CD14-positive monocyte (primary cell): ENCODE measurements around the gene C19orf67. TPM values are rescaled to one million over a fixed set of nuclear protein-coding genes. Genes with fewer than 3 reads are reported as not detected.

Experiments used
- DNase-seq, 3 donors: peaks; one replicate each; pipeline ENCODE4 v3.0.0-alpha.2; 2011 to 2022
- H2AFZ ChIP-seq: 2 replicates; pipeline ENCODE4 v1.6.0; 2012; ENCODE audit warnings: mild to moderate bottlenecking, low read depth, low read length, inconsistent platforms; ENCODE audit not compliant: insufficient read depth, poor library complexity, severe bottlenecking
- H3K27ac ChIP-seq, 2 donors: 1 replicate in 1 of 2; 2 replicates in 1 of 2; pipeline ENCODE4 v1.5.1; 2012 to 2013; ENCODE audit warnings: low read length in 2 of 2, control low read depth in 1 of 2, inconsistent platforms in 1 of 2, low read depth in 1 of 2, mild to moderate bottlenecking in 1 of 2
- H3K27me3 ChIP-seq, 2 donors: one replicate each; pipeline versions ENCODE4 v1.6.0 to v1.6.1; 2011 to 2013; ENCODE audit warnings: low read length in 2 of 2; ENCODE audit not compliant: control insufficient read depth in 2 of 2, insufficient read depth in 2 of 2
- H3K36me3 ChIP-seq, 2 donors: replicated peaks in 1 of 2; 1 replicate in 1 of 2; 2 replicates in 1 of 2; pipeline versions ENCODE4 v1.5.1 to v1.6.1; 2012 to 2013; ENCODE audit warnings: low read length in 2 of 2, control low read depth in 1 of 2, inconsistent platforms in 1 of 2, mild to moderate bottlenecking in 1 of 2; ENCODE audit not compliant: insufficient read depth in 2 of 2, control insufficient read depth in 1 of 2
- H3K4me1 ChIP-seq, 2 donors: 1 replicate in 1 of 2; 2 replicates in 1 of 2; pipeline versions ENCODE4 v1.5.1 to v1.6.1; 2012 to 2013; ENCODE audit warnings: low read length in 2 of 2, control low read depth in 1 of 2, inconsistent platforms in 1 of 2, mild to moderate bottlenecking in 1 of 2, moderate library complexity in 1 of 2; ENCODE audit not compliant: insufficient read depth in 2 of 2, control insufficient read depth in 1 of 2
- H3K4me2 ChIP-seq: replicated peaks from 2 replicates; pipeline ENCODE3; 2012; ENCODE audit warnings: low read length, moderate library complexity, mild to moderate bottlenecking; ENCODE audit not compliant: poor library complexity, severe bottlenecking; ENCODE audit errors: extremely low read depth
- H3K4me3 ChIP-seq, 3 experiments: fragments of 200-600 bp in 1 of 3; sonication (generic) in 1 of 3; replicated peaks in 1 of 3; 1 replicate in 2 of 3; 2 replicates in 1 of 3; pipeline ENCODE4 v1.5.1; 2011 to 2013; ENCODE audit warnings: low read length in 3 of 3, mild to moderate bottlenecking in 3 of 3, control low read depth in 2 of 3, low read depth in 2 of 3, inconsistent platforms in 1 of 3, moderate library complexity in 1 of 3
- H3K79me2 ChIP-seq: 2 replicates; pipeline ENCODE4 v1.6.0; 2012; ENCODE audit warnings: mild to moderate bottlenecking, control low read depth, inconsistent platforms, low read length, moderate library complexity; ENCODE audit not compliant: insufficient read depth
- H3K9ac ChIP-seq: 2 replicates; pipeline ENCODE4 v1.6.0; 2017; ENCODE audit warnings: low read length, mild to moderate bottlenecking; ENCODE audit not compliant: insufficient read depth, poor library complexity, severe bottlenecking
- H3K9me3 ChIP-seq, 2 donors: replicated peaks in 1 of 2; 1 replicate in 1 of 2; 2 replicates in 1 of 2; pipeline versions ENCODE4 v1.5.1 to v1.6.1; 2012 to 2013; ENCODE audit warnings: low read length in 2 of 2, control low read depth in 1 of 2; ENCODE audit not compliant: control insufficient read depth in 1 of 2, insufficient read depth in 1 of 2
- H4K20me1 ChIP-seq: 2 replicates; pipeline ENCODE4 v1.6.0; 2012; ENCODE audit warnings: mild to moderate bottlenecking, low read length, control low read depth, moderate library complexity; ENCODE audit not compliant: insufficient read depth
- H3K27ac Mint-ChIP-seq, 7 donors: one replicate each; pipeline ENCODE4 v1.8.0; 2020; ENCODE audit warnings: mild to moderate bottlenecking in 7 of 7, mixed read lengths in 7 of 7, moderate library complexity in 6 of 7, inconsistent platforms in 2 of 7
- H3K27me3 Mint-ChIP-seq, 3 donors: one replicate each; pipeline ENCODE4 v1.8.0; 2021 to 2022; ENCODE audit warnings: low read depth in 3 of 3, mild to moderate bottlenecking in 3 of 3, mixed read lengths in 3 of 3, moderate library complexity in 3 of 3, inconsistent platforms in 1 of 3
- H3K36me3 Mint-ChIP-seq, 2 donors: one replicate each; pipeline ENCODE4 v1.8.0; 2020; ENCODE audit warnings: mixed read lengths in 2 of 2, inconsistent platforms in 1 of 2, mild to moderate bottlenecking in 1 of 2
- H3K4me1 Mint-ChIP-seq: one replicate; pipeline ENCODE4 v1.8.0; 2020; ENCODE audit warnings: mild to moderate bottlenecking, mixed read lengths
- H3K4me3 Mint-ChIP-seq, 2 donors: one replicate each; pipeline ENCODE4 v1.8.0; 2020; ENCODE audit warnings: mild to moderate bottlenecking in 2 of 2, mixed read lengths in 2 of 2, moderate library complexity in 1 of 2
- H3K9me3 Mint-ChIP-seq, 7 donors: one replicate each; pipeline ENCODE4 v1.8.0; 2020 to 2022; ENCODE audit warnings: mixed read lengths in 7 of 7, mild to moderate bottlenecking in 6 of 7, moderate library complexity in 6 of 7, inconsistent platforms in 2 of 7
- CTCF ChIP-seq: fragments of 200-600 bp; IDR thresholded peaks from one replicate; pipeline ENCODE4 v1.8.0; 2022; ENCODE audit warnings: antibody characterized with exemption, mild to moderate bottlenecking
- WGBS: methylation state at CpG from one replicate; pipeline ENCODE4 v1.1.5; 2013; ENCODE audit warnings: missing lambda C conversion rate; ENCODE audit not compliant: insufficient coverage; 5-methylcytosine and 5-hydroxymethylcytosine counted together
- intact Hi-C, 2 donors: fragments of 100-400 bp; cut with micrococcal nuclease; formaldehyde crosslinking; loops; one replicate each; pipeline versions ENCODE4 v1.15.0 to v1.15.1; 2023
- polyA plus RNA-seq, 3 donors: library from polyadenylated mRNA; depleted of rRNA in 1 of 3; unstranded in 2 of 3; stranded (reverse) in 1 of 3; fragments of 300-500 nt in 2 of 3; fragments of >200 nt in 1 of 3; fragmentation: Illumina TruSeq in 2 of 3; gene quantifications; 1 replicate in 2 of 3; 2 replicates in 1 of 3; pipeline ENCODE4 v1.2.3, GENCODE V29; 2012 to 2021

Gene C19orf67
- polyA plus RNA-seq, 3 donors, result not detected

DNA sequence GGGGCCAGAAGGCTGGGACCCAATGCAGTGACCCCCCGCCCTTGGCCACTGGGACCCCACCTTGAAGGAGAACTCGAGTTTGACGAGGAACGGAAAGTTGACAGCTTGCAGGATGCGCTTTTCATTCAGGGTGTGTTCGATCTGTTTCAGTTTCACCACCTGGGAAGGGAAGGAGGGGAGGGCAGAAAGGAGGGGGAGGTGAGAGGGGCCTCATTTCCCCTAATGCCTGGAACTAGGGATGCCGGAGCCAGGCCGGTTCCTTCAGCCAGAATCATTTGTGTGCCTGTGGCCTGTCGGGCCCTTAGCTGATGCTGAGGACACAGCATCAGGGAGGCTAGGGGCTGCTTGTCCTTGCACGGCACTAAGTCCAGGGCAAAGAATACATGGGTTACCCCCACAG lies 17.2 kb upstream of the C19orf67 start:
- no peak overlapping the region for H3K4me3 Mint-ChIP-seq
- peaks cover 0 to 2% (median 0%) of the 10 kb centered on the region in 3 donors for H3K27me3 Mint-ChIP-seq
- no peak overlapping the region for H3K9ac ChIP-seq
- no peak for DNase-seq
- H3K4me3 ChIP-seq, result no peak overlapping the region
- H3K36me3 Mint-ChIP-seq, result peaks cover 63 to 95% of the 10 kb centered on the region in 2 donors
- H3K27ac ChIP-seq, result no peak overlapping the region
- intact Hi-C loops, result no loop called here
- TF ChIP-seq CTCF, result no peak
- peaks cover 0 to 2% (median 0%) of the 10 kb centered on the region in 7 donors for H3K9me3 Mint-ChIP-seq
- WGBS, result 92% methylated on average over 6 of the region's 10 CpGs
- H3K4me1 ChIP-seq, result no peaks in the 10 kb centered on the region
- no peaks in the 10 kb centered on the region for H3K4me1 Mint-ChIP-seq
- peaks cover 3% of the 10 kb centered on the region for H3K79me2 ChIP-seq
- peaks cover 88% of the 10 kb centered on the region for H4K20me1 ChIP-seq
- H3K27me3 ChIP-seq, result no peaks in the 10 kb centered on the region
- H2AFZ ChIP-seq, result no peak overlapping the region
- no peak overlapping the region for H3K4me2 ChIP-seq
- H3K36me3 ChIP-seq, result peaks cover 79 to 97% of the 10 kb centered on the region in 2 donors
- peak overlapping the region in 1 of 7 donors; percentile 3 for H3K27ac Mint-ChIP-seq
- no peaks in the 10 kb centered on the region for H3K9me3 ChIP-seq

- peak overlapping the region in 1 of 7 donors; percentile 3 for H3K27ac Mint-ChIP-seq
- no peak overlapping the region for H2AFZ ChIP-seq
- H3K4me1 ChIP-seq, result no peaks in the 10 kb centered on the region
- no peak overlapping the region for H3K4me2 ChIP-seq
- 94% methylated on average over 11 of the region's 11 CpGs for WGBS
- no peaks in the 10 kb centered on the region for H3K4me1 Mint-ChIP-seq
- no peak overlapping the region for H3K4me3 ChIP-seq
- peaks cover 79 to 97% of the 10 kb centered on the region in 2 donors for H3K36me3 ChIP-seq
- intact Hi-C loops, result no loop called here
- DNase-seq, result no peak
- H3K79me2 ChIP-seq, result no peaks in the 10 kb centered on the region
- H3K27ac ChIP-seq, result no peak overlapping the region
- H3K36me3 Mint-ChIP-seq, result peaks cover 65 to 95% of the 10 kb centered on the region in 2 donors
- H3K27me3 ChIP-seq, result no peaks in the 10 kb centered on the region
- H3K9me3 Mint-ChIP-seq, result peaks cover 0 to 2% (median 0%) of the 10 kb centered on the region in 7 donors
- H3K9me3 ChIP-seq, result no peaks in the 10 kb centered on the region
- peaks cover 0 to 2% (median 0%) of the 10 kb centered on the region in 3 donors for H3K27me3 Mint-ChIP-seq
- peaks cover 88% of the 10 kb centered on the region for H4K20me1 ChIP-seq
- no peak for TF ChIP-seq CTCF
- H3K4me3 Mint-ChIP-seq, result no peak overlapping the region
- H3K9ac ChIP-seq, result no peak overlapping the region
These were observed 16.6 kb upstream of the C19orf67 start for GRCh38 chr19:14102102-14102696.
